ENCODE measurements around the gene ZNF845.
"Not testable (repeated sequence)": the region's sequence is repeated elsewhere in the genome, so short reads cannot be mapped to it uniquely, and the experiment has no call there.

Gene ZNF845

DNA sequence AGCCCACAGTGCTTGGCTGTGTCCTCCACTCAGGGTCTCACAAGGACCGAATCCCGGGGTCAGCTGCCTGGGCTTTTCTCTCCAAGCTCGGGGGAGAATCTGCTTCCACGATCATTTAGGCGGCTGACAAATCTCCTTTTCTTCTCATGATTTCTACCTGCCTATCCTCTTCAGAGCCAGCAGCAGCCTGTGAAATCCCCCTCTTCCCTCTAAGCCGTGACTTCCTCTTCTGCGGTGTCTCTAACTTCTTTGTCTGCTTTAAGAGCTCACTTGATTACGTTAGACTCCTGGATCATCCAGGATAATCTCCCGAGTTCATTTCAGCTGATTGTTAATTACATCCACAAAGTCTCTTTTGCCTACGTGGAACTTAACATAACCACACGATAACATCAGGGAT is 22.5 kb upstream of the ZNF845 start:
- no peak for DNase-seq (ENCODE audit: low spot score)
- in situ Hi-C loops (cut with MboI; ENCODE audit: low sequenced_read_pairs, unreplicated experiment): no loop called here
- TF ChIP-seq, protein P1, sequence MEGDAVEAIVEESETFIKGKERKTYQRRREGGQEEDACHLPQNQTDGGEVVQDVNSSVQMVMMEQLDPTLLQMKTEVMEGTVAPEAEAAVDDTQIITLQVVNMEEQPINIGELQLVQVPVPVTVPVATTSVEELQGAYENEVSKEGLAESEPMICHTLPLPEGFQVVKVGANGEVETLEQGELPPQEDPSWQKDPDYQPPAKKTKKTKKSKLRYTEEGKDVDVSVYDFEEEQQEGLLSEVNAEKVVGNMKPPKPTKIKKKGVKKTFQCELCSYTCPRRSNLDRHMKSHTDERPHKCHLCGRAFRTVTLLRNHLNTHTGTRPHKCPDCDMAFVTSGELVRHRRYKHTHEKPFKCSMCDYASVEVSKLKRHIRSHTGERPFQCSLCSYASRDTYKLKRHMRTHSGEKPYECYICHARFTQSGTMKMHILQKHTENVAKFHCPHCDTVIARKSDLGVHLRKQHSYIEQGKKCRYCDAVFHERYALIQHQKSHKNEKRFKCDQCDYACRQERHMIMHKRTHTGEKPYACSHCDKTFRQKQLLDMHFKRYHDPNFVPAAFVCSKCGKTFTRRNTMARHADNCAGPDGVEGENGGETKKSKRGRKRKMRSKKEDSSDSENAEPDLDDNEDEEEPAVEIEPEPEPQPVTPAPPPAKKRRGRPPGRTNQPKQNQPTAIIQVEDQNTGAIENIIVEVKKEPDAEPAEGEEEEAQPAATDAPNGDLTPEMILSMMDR (IDR thresholded peaks at IDR 0.05; ENCODE audit: borderline replicate concordance, control extremely low read depth, extremely low read depth, insufficient read depth, missing control alignments): no peak

- in situ Hi-C loops (cut with MboI; ENCODE audit: low sequenced_read_pairs, unreplicated experiment): no loop called here
- no peak for DNase-seq (ENCODE audit: low spot score)
- TF ChIP-seq, protein P1 (IDR thresholded peaks at IDR 0.05; ENCODE audit: borderline replicate concordance, control extremely low read depth, extremely low read depth, insufficient read depth, missing control alignments): no peak
Observed at GRCh38 chr19:53311897-53312296, 21.7 kb upstream of the ZNF845 start.

GRCh38 chr19:53328967-53329366 is 4.6 kb upstream of the ZNF845 start:
- in situ Hi-C loops (cut with MboI; ENCODE audit: low sequenced_read_pairs, unreplicated experiment): no loop called here
- no peak for DNase-seq (ENCODE audit: low spot score)
- TF ChIP-seq, protein P1 (IDR thresholded peaks at IDR 0.05; ENCODE audit: borderline replicate concordance, control extremely low read depth, extremely low read depth, insufficient read depth, missing control alignments): no peak

- no peak for DNase-seq (ENCODE audit: low spot score)
- in situ Hi-C loops (cut with MboI; ENCODE audit: low sequenced_read_pairs, unreplicated experiment): no loop called here
- TF ChIP-seq, protein P1 (IDR thresholded peaks at IDR 0.05; ENCODE audit: borderline replicate concordance, control extremely low read depth, extremely low read depth, insufficient read depth, missing control alignments): no peak
Observed at GRCh38 chr19:53332484-53332883, 1.1 kb upstream of the ZNF845 start.

- TF ChIP-seq, protein P1 (IDR thresholded peaks at IDR 0.05; ENCODE audit: borderline replicate concordance, control extremely low read depth, extremely low read depth, insufficient read depth, missing control alignments): no peak
- in situ Hi-C loops (cut with MboI; ENCODE audit: low sequenced_read_pairs, unreplicated experiment): no loop called here
- no peak for DNase-seq (ENCODE audit: low spot score)
Observed at GRCh38 chr19:53333066-53333462, 485 bp upstream of the ZNF845 start.

DNA sequence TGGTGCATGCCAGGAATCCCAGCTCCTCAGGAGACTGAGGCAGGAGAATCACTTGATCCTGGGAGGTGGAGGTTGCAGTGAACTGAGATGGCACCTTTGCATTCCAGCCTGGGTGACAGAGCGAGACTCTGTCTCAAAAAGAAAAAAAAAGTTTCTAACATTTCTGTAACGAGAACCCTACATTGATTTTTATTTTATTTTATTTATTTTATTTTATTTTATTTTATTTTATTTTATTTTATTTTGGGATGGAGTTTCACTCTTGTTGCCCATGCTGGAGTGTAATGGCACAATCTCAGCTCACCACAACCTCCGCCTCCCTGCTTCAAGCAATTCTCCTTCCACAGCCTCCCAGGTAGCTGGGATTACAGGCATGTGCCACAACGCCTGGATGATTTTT is 10.9 kb downstream of the ZNF845 start:
- DNase-seq (ENCODE audit: low spot score); in situ Hi-C loops (cut with MboI; ENCODE audit: low sequenced_read_pairs, unreplicated experiment): not testable (repeated sequence)

DNA sequence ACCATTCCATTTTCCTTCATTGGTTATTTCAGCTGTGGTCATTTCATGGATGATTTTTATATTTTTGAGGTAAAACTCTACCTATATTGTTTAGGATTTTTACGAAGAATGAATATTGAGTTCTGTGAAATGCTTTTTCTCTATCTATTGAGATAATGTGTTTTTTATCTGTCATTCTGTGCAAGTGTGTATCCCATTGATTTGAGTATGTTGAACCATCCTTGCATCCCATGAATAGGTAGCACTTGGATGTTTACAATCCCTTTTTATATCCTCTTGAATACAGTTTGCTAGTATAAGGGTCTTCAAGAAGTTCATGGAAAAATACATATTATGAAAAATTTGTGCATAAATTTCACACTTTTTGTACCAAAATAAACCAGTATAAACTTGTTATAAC is 22.2 kb downstream of the ZNF845 start:
- in situ Hi-C loops (cut with MboI; ENCODE audit: low sequenced_read_pairs, unreplicated experiment): no loop called here
- no peak for DNase-seq (ENCODE audit: low spot score)
- TF ChIP-seq, protein P1 (IDR thresholded peaks at IDR 0.05; ENCODE audit: borderline replicate concordance, control extremely low read depth, extremely low read depth, insufficient read depth, missing control alignments): no peak
